Suprapubic skin (tissue), 4 donors: Measurements from ENCODE around the gene KIF21B. TPM values are rescaled to one million over a fixed set of nuclear protein-coding genes. Genes with fewer than 3 reads are reported as not detected.

Experiments
- DNase-seq, 2 donors: peaks; one replicate each; pipeline ENCODE4 v3.0.0-alpha.2; 2019; ENCODE audit warnings: low spot score in 2 of 2
- H3K27ac ChIP-seq: fragments of 200-600 bp; sonication (generic); one replicate; pipeline ENCODE4 v1.5.1; 2019
- H3K27me3 ChIP-seq: fragments of 200-600 bp; sonication (generic); one replicate; pipeline ENCODE4 v1.5.1; 2019
- H3K36me3 ChIP-seq: fragments of 200-600 bp; sonication (generic); one replicate; pipeline ENCODE4 v1.5.1; 2019
- H3K4me1 ChIP-seq: fragments of 200-600 bp; sonication (generic); one replicate; pipeline ENCODE4 v1.5.1; 2019
- H3K4me3 ChIP-seq: fragments of 200-600 bp; sonication (generic); one replicate; pipeline ENCODE4 v1.5.1; 2019; ENCODE audit warnings: mild to moderate bottlenecking
- H3K9me3 ChIP-seq: fragments of 200-600 bp; sonication (generic); one replicate; pipeline ENCODE4 v1.5.1; 2019
- CTCF ChIP-seq, 2 donors: fragments of 200-600 bp in 1 of 2; fragments of 450-650 bp in 1 of 2; sonication (generic) in 1 of 2; IDR thresholded peaks; one replicate each; pipeline ENCODE4 v1.5.1; 2016 to 2019; ENCODE audit warnings: antibody characterized with exemption in 2 of 2, mild to moderate bottlenecking in 1 of 2, moderate library complexity in 1 of 2
- EP300 ChIP-seq: sonication (generic); formaldehyde crosslinking; IDR thresholded peaks from one replicate; pipeline ENCODE4 v1.6.1; 2017; ENCODE audit warnings: antibody characterized with exemption
- POLR2A ChIP-seq, 2 donors: fragments of 450-650 bp; IDR thresholded peaks; one replicate each; pipeline ENCODE4 v1.6.1; 2017; ENCODE audit warnings: antibody characterized with exemption in 2 of 2, mild to moderate bottlenecking in 2 of 2, moderate library complexity in 2 of 2
- POLR2AphosphoS5 ChIP-seq, 3 donors: sonication (generic); formaldehyde crosslinking; IDR thresholded peaks; one replicate each; pipeline ENCODE4 v1.6.1; 2017; ENCODE audit warnings: antibody characterized with exemption in 3 of 3
- WGBS: methylation state at CpG from one replicate; pipeline ENCODE4 v1.1.5; 2018; 5-methylcytosine and 5-hydroxymethylcytosine counted together
- total RNA-seq, 4 donors: library from RNA; depleted of rRNA; stranded (reverse); fragments of >200 nt; gene quantifications; one replicate each; pipeline ENCODE4 v1.1.0, GENCODE V29; 2016

The KIF21B gene
- total RNA-seq, 4 donors from 2014 or later: 0.65 to 2.3 (median 1.1) TPM

DNA sequence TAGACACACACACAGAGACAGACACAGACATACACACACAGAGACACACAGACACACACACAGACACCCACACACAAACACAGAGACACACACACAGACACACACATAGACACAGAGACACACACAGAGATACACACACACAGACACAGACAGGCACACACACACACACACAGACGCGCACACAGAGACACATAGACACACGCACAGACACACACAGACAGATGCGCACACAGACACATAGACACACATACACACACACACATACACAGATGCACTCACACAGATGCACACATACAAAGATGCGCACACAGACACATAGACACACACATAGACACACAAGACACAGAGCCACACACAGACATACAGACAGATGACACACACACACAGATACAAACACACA, 16.0 kb downstream of the KIF21B start:
- no peaks in the 10 kb centered on the region for H3K9me3 ChIP-seq
- no peaks in the 10 kb centered on the region for H3K27me3 ChIP-seq
- H3K36me3 ChIP-seq: no peaks in the 10 kb centered on the region
- TF ChIP-seq POLR2AphosphoS5 (IDR thresholded peaks at IDR 0.05) (no peak), POLR2A (IDR thresholded peaks at IDR 0.05) (no peak), CTCF (IDR thresholded peaks at IDR 0.05) (no peak), EP300 (no peak)
- no peaks in the 10 kb centered on the region for H3K4me1 ChIP-seq
- 98% methylated on average over 5 of the region's 5 CpGs for WGBS
- no peak overlapping the region for H3K4me3 ChIP-seq
- H3K27ac ChIP-seq: no peak overlapping the region
- DNase-seq: no peak

DNA sequence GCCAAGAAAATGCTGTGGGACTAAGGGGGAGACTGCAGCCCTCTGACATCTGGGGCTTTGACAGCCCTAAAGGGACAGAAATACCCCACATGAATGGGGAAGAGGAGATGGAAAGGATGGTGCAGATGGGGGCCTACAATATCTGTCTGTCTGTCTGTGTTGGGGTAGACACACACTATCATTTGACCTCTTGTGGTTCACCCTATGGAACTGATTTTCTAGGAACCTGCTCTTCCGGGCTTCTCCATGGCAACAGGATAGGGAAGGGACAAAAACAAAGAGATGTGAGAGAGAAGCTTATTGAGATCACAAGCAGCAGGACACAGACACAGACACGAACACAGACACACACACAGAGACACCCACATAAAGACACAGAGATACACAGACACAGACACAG, 17.1 kb downstream of the KIF21B start:
- Histone ChIP-seq H3K36me3 (no peaks in the 10 kb centered on the region), H3K27me3 (no peaks in the 10 kb centered on the region), H3K9me3 (no peaks in the 10 kb centered on the region), H3K4me3 (no peak overlapping the region), H3K27ac (no peak overlapping the region), H3K4me1 (no peaks in the 10 kb centered on the region)
- DNase-seq: no peak
- WGBS: 60% methylated on average over 2 of the region's 2 CpGs
- TF ChIP-seq CTCF (IDR thresholded peaks at IDR 0.05) (no peak), EP300 (no peak), POLR2AphosphoS5 (IDR thresholded peaks at IDR 0.05) (no peak), POLR2A (IDR thresholded peaks at IDR 0.05) (no peak)

GRCh38 chr1:201004732-201005131, 18.8 kb downstream of the KIF21B start:
- WGBS: 91% methylated on average over 14 of the region's 14 CpGs
- no peaks in the 10 kb centered on the region for H3K36me3 ChIP-seq

GRCh38 chr1:201004154-201004553, 19.4 kb downstream of the KIF21B start:
- H3K4me3 ChIP-seq: no peak overlapping the region
- 100% methylated on average over 6 of the region's 6 CpGs for WGBS
- no peak for DNase-seq
- no peaks in the 10 kb centered on the region for H3K36me3 ChIP-seq
- H3K4me1 ChIP-seq: no peaks in the 10 kb centered on the region
- H3K27me3 ChIP-seq: no peaks in the 10 kb centered on the region
- no peak overlapping the region for H3K27ac ChIP-seq
- TF ChIP-seq EP300: no peak
- no peak for TF ChIP-seq POLR2A (IDR thresholded peaks at IDR 0.05)
- TF ChIP-seq POLR2AphosphoS5 (IDR thresholded peaks at IDR 0.05): no peak
- TF ChIP-seq CTCF (IDR thresholded peaks at IDR 0.05): no peak
- no peaks in the 10 kb centered on the region for H3K9me3 ChIP-seq

More at GRCh38 chr1:201004732-201005131, 18.8 kb downstream of the KIF21B start:
- no peak for TF ChIP-seq CTCF (IDR thresholded peaks at IDR 0.05)
- no peak for TF ChIP-seq POLR2A (IDR thresholded peaks at IDR 0.05)
- TF ChIP-seq EP300: no peak
- no peak for TF ChIP-seq POLR2AphosphoS5 (IDR thresholded peaks at IDR 0.05)
- H3K4me3 ChIP-seq: no peak overlapping the region
- no peak for DNase-seq
- H3K4me1 ChIP-seq: no peaks in the 10 kb centered on the region
- H3K27ac ChIP-seq: no peak overlapping the region
- H3K27me3 ChIP-seq: no peaks in the 10 kb centered on the region
- no peaks in the 10 kb centered on the region for H3K9me3 ChIP-seq

DNA sequence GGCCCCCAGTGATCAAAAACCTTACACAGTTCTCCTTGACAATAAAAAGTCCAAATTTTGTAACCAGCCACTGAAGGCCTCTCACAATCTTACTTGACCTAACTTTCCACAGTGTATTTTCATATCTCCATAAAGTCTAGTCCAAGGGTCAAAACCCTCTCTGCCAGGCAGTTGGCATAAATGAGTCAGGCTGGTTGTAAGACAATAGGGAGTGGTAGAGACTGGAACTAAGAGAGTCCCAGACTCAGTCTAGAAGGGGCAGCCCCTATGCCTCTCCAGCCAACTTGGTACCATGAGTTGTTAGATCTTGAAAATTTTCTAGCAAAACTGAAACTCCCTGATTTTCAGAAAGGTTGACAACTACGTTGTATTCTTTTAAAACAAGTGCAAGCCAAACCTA, 21.0 kb downstream of the KIF21B start:
- TF ChIP-seq EP300: no peak
- no peak for TF ChIP-seq POLR2AphosphoS5 (IDR thresholded peaks at IDR 0.05)
- no peak for TF ChIP-seq POLR2A (IDR thresholded peaks at IDR 0.05)
- TF ChIP-seq CTCF (IDR thresholded peaks at IDR 0.05): no peak
- no peaks in the 10 kb centered on the region for H3K36me3 ChIP-seq
- no peak overlapping the region for H3K4me3 ChIP-seq
- DNase-seq: no peak
- H3K9me3 ChIP-seq: no peaks in the 10 kb centered on the region
- 94% methylated on average over 1 of the region's 1 CpG for WGBS
- no peaks in the 10 kb centered on the region for H3K4me1 ChIP-seq
- no peaks in the 10 kb centered on the region for H3K27me3 ChIP-seq
- H3K27ac ChIP-seq: no peak overlapping the region
